Neural cell (in vitro differentiated cells): ENCODE results near the gene VPS8. TPM values are rescaled to one million over a fixed set of nuclear protein-coding genes. Genes with fewer than 3 reads are reported as not detected.

Source experiments
- H2AFZ ChIP-seq: fragments of 200-600, 300-800 bp; sonication (generic), shearing (Covaris generic); 2 replicates; pipeline ENCODE4 v1.6.0; 2014; ENCODE audit warnings: low read depth, mild to moderate bottlenecking, antibody characterized with exemption, low read length, moderate library complexity
- H3F3A ChIP-seq: fragments of 200-600 bp; shearing (Covaris generic); 2 replicates; pipeline ENCODE4 v1.6.1; 2016; ENCODE audit warnings: mild to moderate bottlenecking, moderate library complexity, mixed read lengths, antibody characterized with exemption, low read length; ENCODE audit not compliant: insufficient read depth, poor library complexity, severe bottlenecking
- H3K27ac ChIP-seq: fragments of 200-600, 300-800 bp; sonication (generic), shearing (Covaris generic); 2 replicates; pipeline ENCODE4 v1.5.1; 2014; ENCODE audit warnings: mild to moderate bottlenecking, low read length, moderate library complexity
- H3K27me3 ChIP-seq: fragments of 300-800, 200-600 bp; sonication (generic), shearing (Covaris generic); 2 replicates; pipeline ENCODE4 v1.6.0; 2014; ENCODE audit warnings: mild to moderate bottlenecking, low read depth, low read length, moderate library complexity; ENCODE audit not compliant: insufficient read depth
- H3K36me3 ChIP-seq: fragments of 300-800, 200-600 bp; sonication (generic), shearing (Covaris generic); 2 replicates; pipeline ENCODE4 v1.5.1; 2014; ENCODE audit warnings: mild to moderate bottlenecking, antibody characterized with exemption, low read length, moderate library complexity; ENCODE audit not compliant: insufficient read depth
- H3K4me2 ChIP-seq: fragments of 300-800, 200-600 bp; sonication (generic), shearing (Covaris generic); 2 replicates; pipeline ENCODE4 v1.6.0; 2014; ENCODE audit warnings: mild to moderate bottlenecking, low read length
- H3K4me3 ChIP-seq: fragments of 300-800, 200-600 bp; sonication (generic), shearing (Covaris generic); 2 replicates; pipeline ENCODE4 v1.5.1; 2014; ENCODE audit warnings: mild to moderate bottlenecking, low read length, moderate library complexity
- H3K79me2 ChIP-seq: fragments of 200-600 bp; shearing (Covaris generic); replicated peaks from 2 replicates; pipeline ENCODE4 v1.6.0; 2014; ENCODE audit warnings: mild to moderate bottlenecking, low read length, moderate library complexity; ENCODE audit not compliant: insufficient read depth
- H3K9ac ChIP-seq: fragments of 300-800, 200-600 bp; sonication (generic), shearing (Covaris generic); 2 replicates; pipeline ENCODE4 v1.6.1; 2016; ENCODE audit warnings: mild to moderate bottlenecking, low read length, mixed read lengths
- H3K9me2 ChIP-seq: fragments of 200-600 bp; shearing (Covaris generic); 2 replicates; pipeline ENCODE4 v1.6.1; 2016; ENCODE audit warnings: mild to moderate bottlenecking, low read length, mixed read lengths; ENCODE audit not compliant: insufficient read depth
- H3K9me3 ChIP-seq: fragments of 200-600, 300-800 bp; sonication (generic), shearing (Covaris generic); 2 replicates; pipeline ENCODE4 v1.6.1; 2016; ENCODE audit warnings: mild to moderate bottlenecking, mixed run types, low read length, moderate library complexity, mixed read lengths
- H4K20me1 ChIP-seq: fragments of 200-600 bp; shearing (Covaris generic); 2 replicates; pipeline ENCODE4 v1.6.1; 2016; ENCODE audit warnings: mild to moderate bottlenecking, mixed run types; ENCODE audit not compliant: insufficient read depth
- EP300 ChIP-seq: fragments of 450-650 bp; conservative IDR thresholded peaks from 2 replicates; pipeline ENCODE4 v1.6.1; 2014; ENCODE audit warnings: antibody characterized with exemption, mild to moderate bottlenecking, moderate library complexity; ENCODE audit not compliant: poor library complexity, severe bottlenecking
- EZH2 ChIP-seq: fragments of 200-600, 300-800 bp; shearing (Covaris generic), sonication (generic); IDR thresholded peaks from 2 replicates; pipeline ENCODE4 v1.6.1; 2014; ENCODE audit warnings: antibody characterized with exemption, low read length, borderline replicate concordance, mild to moderate bottlenecking; ENCODE audit not compliant: insufficient read depth, poor library complexity, severe bottlenecking
- MXI1 ChIP-seq: fragments of 450-650 bp; conservative IDR thresholded peaks from 2 replicates; pipeline ENCODE4 v1.6.1; 2014; ENCODE audit warnings: antibody characterized with exemption, mild to moderate bottlenecking; ENCODE audit not compliant: poor library complexity, severe bottlenecking
- POLR2AphosphoS5 ChIP-seq: IDR thresholded peaks from 2 replicates; pipeline ENCODE4 v1.6.1; 2012
- RAD21 ChIP-seq: fragments of 450-650 bp; conservative IDR thresholded peaks from 2 replicates; pipeline ENCODE4 v1.6.1; 2014; ENCODE audit warnings: antibody characterized with exemption, mild to moderate bottlenecking, moderate library complexity
- SMC3 ChIP-seq: fragments of 450-650 bp; conservative IDR thresholded peaks from 2 replicates; pipeline ENCODE4 v1.6.1; 2014; ENCODE audit warnings: antibody characterized with exemption, mild to moderate bottlenecking, moderate library complexity; ENCODE audit not compliant: poor library complexity
- TAF1 ChIP-seq: IDR thresholded peaks from 2 replicates; pipeline ENCODE4 v1.6.1; 2012; ENCODE audit warnings: low read depth
- polyA plus RNA-seq: library from polyadenylated mRNA; depleted of rRNA; stranded (reverse); fragments of >200 nt; gene quantifications from 2 replicates; pipeline ENCODE4 v1.2.3, GENCODE V29; 2014
- TF ChIP-seq, protein P1 (sequence below): IDR thresholded peaks from 2 replicates; pipeline ENCODE4 v1.6.1; 2012; ENCODE audit warnings: borderline replicate concordance
- TF ChIP-seq, protein P2 (sequence below): fragments of 450-650 bp; IDR thresholded peaks from 2 replicates; pipeline ENCODE4 v1.5.1; 2014; ENCODE audit warnings: antibody characterized with exemption, mild to moderate bottlenecking, moderate library complexity; ENCODE audit not compliant: poor library complexity, severe bottlenecking

The VPS8 gene
- polyA plus RNA-seq, 1 donor from 2014 or later: 146 TPM

DNA sequence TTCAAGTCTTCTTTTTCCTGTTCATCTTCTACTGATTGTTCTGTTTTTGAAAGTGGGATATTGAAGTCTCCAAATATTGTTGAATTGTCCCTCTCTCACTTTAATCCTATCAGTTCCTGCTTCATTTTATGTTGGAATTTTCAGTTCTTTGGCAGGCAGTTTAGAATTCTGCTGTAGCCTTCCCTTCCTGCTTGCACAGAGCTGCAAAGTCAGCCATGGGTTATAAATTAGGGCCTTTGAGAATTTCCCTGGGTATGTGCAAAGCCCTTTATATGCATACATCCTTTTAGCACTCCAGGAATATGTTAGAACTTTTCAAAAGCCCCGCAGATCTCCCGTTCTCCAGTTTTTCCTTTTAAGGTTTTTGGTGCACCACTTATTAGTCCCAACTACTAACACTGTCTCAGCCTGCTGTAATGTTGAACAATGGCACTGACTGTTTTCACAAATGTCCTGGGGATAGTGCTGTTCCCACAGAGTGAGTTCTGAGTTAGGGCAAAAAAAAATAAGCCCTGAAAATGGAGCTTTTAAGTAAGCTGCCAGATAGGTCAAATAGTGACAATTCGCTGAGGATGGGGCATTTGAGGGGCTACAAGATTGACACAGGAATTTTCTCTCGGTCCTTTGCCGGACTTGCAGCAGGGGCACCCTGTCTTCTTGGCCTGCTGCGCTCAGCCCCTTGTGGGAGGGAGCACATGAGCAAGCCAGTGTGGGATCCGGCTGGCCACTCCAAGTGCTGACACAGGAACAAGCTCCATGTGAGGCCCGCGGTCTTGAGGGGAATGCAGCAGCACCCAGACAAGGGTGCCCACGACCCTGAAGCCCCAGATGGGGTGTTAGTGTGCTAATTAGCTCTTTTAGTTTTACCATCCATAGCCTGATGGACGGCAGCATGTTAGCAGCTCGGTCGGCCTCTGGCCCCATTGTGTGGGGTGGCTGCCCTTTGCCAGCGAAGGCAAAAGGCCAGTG lies 96.0 kb downstream of the VPS8 start:
- no peaks in the 10 kb centered on the region for H3K79me2 ChIP-seq
- TF ChIP-seq EP300 (no peak), POLR2AphosphoS5 (no peak), MXI1 (no peak), RAD21 (no peak)
- TF ChIP-seq, protein P1, sequence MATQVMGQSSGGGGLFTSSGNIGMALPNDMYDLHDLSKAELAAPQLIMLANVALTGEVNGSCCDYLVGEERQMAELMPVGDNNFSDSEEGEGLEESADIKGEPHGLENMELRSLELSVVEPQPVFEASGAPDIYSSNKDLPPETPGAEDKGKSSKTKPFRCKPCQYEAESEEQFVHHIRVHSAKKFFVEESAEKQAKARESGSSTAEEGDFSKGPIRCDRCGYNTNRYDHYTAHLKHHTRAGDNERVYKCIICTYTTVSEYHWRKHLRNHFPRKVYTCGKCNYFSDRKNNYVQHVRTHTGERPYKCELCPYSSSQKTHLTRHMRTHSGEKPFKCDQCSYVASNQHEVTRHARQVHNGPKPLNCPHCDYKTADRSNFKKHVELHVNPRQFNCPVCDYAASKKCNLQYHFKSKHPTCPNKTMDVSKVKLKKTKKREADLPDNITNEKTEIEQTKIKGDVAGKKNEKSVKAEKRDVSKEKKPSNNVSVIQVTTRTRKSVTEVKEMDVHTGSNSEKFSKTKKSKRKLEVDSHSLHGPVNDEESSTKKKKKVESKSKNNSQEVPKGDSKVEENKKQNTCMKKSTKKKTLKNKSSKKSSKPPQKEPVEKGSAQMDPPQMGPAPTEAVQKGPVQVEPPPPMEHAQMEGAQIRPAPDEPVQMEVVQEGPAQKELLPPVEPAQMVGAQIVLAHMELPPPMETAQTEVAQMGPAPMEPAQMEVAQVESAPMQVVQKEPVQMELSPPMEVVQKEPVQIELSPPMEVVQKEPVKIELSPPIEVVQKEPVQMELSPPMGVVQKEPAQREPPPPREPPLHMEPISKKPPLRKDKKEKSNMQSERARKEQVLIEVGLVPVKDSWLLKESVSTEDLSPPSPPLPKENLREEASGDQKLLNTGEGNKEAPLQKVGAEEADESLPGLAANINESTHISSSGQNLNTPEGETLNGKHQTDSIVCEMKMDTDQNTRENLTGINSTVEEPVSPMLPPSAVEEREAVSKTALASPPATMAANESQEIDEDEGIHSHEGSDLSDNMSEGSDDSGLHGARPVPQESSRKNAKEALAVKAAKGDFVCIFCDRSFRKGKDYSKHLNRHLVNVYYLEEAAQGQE: no peak
- TF ChIP-seq, protein P2, sequence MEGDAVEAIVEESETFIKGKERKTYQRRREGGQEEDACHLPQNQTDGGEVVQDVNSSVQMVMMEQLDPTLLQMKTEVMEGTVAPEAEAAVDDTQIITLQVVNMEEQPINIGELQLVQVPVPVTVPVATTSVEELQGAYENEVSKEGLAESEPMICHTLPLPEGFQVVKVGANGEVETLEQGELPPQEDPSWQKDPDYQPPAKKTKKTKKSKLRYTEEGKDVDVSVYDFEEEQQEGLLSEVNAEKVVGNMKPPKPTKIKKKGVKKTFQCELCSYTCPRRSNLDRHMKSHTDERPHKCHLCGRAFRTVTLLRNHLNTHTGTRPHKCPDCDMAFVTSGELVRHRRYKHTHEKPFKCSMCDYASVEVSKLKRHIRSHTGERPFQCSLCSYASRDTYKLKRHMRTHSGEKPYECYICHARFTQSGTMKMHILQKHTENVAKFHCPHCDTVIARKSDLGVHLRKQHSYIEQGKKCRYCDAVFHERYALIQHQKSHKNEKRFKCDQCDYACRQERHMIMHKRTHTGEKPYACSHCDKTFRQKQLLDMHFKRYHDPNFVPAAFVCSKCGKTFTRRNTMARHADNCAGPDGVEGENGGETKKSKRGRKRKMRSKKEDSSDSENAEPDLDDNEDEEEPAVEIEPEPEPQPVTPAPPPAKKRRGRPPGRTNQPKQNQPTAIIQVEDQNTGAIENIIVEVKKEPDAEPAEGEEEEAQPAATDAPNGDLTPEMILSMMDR: no peak
- H3K27ac ChIP-seq: no peak overlapping the region
- no peak overlapping the region for H3K4me2 ChIP-seq
- H3K4me3 ChIP-seq: no peak overlapping the region
- no peaks in the 10 kb centered on the region for H4K20me1 ChIP-seq
- no peaks in the 10 kb centered on the region for H3F3A ChIP-seq
- no peak overlapping the region for H2AFZ ChIP-seq
- H3K9ac ChIP-seq: no peak overlapping the region
- no peaks in the 10 kb centered on the region for H3K36me3 ChIP-seq
- no peaks in the 10 kb centered on the region for H3K27me3 ChIP-seq
- H3K9me3 ChIP-seq: peaks cover 6% of the 10 kb centered on the region
- no peaks in the 10 kb centered on the region for H3K9me2 ChIP-seq

DNA sequence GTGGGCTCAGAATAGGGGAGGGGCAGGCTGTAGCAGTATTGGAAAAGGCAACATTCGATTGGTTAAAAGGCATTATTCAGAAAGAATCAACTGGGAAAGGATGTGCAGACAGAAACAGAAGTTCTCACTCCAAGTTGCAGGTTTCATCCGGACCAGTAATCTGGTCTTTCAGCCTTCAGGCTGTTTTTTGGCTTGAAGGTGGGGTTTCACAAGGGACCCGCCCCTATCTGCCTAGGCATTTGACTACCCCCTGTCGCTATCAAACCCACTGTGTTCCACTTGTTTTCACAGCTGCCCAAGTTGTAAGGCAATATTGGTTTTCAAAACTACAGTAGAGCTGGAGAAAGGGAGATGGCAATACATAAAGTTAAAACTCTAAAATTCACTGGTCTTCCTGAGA lies 96.9 kb downstream of the VPS8 start:
- Histone ChIP-seq H3K9me2 (no peaks in the 10 kb centered on the region), H3K79me2 (no peaks in the 10 kb centered on the region), H3K27ac (no peak overlapping the region), H3F3A (no peaks in the 10 kb centered on the region), H3K36me3 (no peaks in the 10 kb centered on the region), H3K4me2 (no peak overlapping the region), H2AFZ (no peak overlapping the region), H3K9me3 (peaks cover 6% of the 10 kb centered on the region), H3K4me3 (no peak overlapping the region), H3K27me3 (no peaks in the 10 kb centered on the region), H3K9ac (no peak overlapping the region), H4K20me1 (no peaks in the 10 kb centered on the region)
- TF ChIP-seq RAD21 (no peak), MXI1 (no peak), SMC3 (no peak), EP300 (no peak), POLR2AphosphoS5 (no peak), TAF1 (no peak), EZH2 (no peak)
- TF ChIP-seq, protein P2: no peak
- TF ChIP-seq, protein P1: no peak
